Chondrocyte (in vitro differentiated cells): ENCODE measurements around the gene AKAP13. TPM values are rescaled to one million over a fixed set of nuclear protein-coding genes. Genes with fewer than 3 reads are reported as not detected.

Experiments
- DNase-seq: peaks from one replicate; pipeline ENCODE4 v3.0.0; 2021; ENCODE audit warnings: mixed read lengths, low spot score
- H3K27ac Mint-ChIP-seq: one replicate; pipeline ENCODE4 v1.8.0; 2021; ENCODE audit warnings: mild to moderate bottlenecking, moderate library complexity, mixed read lengths; ENCODE audit not compliant: unreplicated experiment
- H3K27me3 Mint-ChIP-seq: 2 replicates; pipeline ENCODE4 v1.8.0; 2021; ENCODE audit warnings: low read depth, mixed read lengths
- H3K36me3 Mint-ChIP-seq: 2 replicates; pipeline ENCODE4 v1.8.0; 2021; ENCODE audit warnings: low read depth, mixed read lengths
- H3K4me1 Mint-ChIP-seq: 2 replicates; pipeline ENCODE4 v1.8.0; 2021; ENCODE audit warnings: low read depth, mild to moderate bottlenecking, mixed read lengths
- H3K4me3 Mint-ChIP-seq: one replicate; pipeline ENCODE4 v1.8.0; 2021; ENCODE audit warnings: mild to moderate bottlenecking, moderate library complexity, mixed read lengths; ENCODE audit not compliant: unreplicated experiment
- H3K9me3 Mint-ChIP-seq: 2 replicates; pipeline ENCODE4 v1.8.0; 2021; ENCODE audit warnings: low read depth, mixed read lengths
- total RNA-seq: library from RNA; stranded (reverse); gene quantifications from 3 replicates; pipeline ENCODE4 v1.2.1, GENCODE V29; 2021
- TF ChIP-seq, protein P1 (sequence below): fragments of 200-600 bp; sonication (generic); IDR thresholded peaks from 2 replicates; pipeline ENCODE4 v1.5.0; 2021; ENCODE audit warnings: antibody characterized with exemption, mild to moderate bottlenecking, moderate library complexity

The AKAP13 gene
- total RNA-seq, 1 donor from 2014 or later, result 80.6 TPM

DNA sequence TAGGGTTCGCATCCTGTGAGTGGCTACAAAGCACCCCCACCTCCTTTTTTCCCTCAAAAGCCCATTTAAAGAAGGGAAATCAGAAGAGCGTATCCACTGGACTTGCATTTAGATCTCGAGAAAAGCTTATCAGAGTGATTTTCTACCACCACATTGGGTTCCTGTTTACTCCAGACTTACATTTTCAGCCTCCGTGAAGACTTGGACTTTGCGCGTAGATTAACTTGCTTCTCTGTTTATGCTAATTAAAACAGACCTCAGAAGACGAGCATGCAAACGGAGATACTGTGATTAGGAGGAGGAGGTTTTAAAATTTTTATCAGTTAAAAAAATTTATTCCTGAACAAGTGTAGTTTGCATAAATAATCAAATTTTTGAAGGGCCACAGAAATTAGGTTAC lies 115.7 kb downstream of the AKAP13 start:
- Mint-ChIP-seq H3K36me3 (no peaks in the 10 kb centered on the region), H3K9me3 (no peaks in the 10 kb centered on the region), H3K4me1 (peaks cover 31% of the 10 kb centered on the region), H3K4me3 (no peak overlapping the region), H3K27me3 (no peaks in the 10 kb centered on the region), H3K27ac (no peak overlapping the region)
- TF ChIP-seq, protein P1, sequence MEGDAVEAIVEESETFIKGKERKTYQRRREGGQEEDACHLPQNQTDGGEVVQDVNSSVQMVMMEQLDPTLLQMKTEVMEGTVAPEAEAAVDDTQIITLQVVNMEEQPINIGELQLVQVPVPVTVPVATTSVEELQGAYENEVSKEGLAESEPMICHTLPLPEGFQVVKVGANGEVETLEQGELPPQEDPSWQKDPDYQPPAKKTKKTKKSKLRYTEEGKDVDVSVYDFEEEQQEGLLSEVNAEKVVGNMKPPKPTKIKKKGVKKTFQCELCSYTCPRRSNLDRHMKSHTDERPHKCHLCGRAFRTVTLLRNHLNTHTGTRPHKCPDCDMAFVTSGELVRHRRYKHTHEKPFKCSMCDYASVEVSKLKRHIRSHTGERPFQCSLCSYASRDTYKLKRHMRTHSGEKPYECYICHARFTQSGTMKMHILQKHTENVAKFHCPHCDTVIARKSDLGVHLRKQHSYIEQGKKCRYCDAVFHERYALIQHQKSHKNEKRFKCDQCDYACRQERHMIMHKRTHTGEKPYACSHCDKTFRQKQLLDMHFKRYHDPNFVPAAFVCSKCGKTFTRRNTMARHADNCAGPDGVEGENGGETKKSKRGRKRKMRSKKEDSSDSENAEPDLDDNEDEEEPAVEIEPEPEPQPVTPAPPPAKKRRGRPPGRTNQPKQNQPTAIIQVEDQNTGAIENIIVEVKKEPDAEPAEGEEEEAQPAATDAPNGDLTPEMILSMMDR, result no peak
- no peak for DNase-seq

DNA sequence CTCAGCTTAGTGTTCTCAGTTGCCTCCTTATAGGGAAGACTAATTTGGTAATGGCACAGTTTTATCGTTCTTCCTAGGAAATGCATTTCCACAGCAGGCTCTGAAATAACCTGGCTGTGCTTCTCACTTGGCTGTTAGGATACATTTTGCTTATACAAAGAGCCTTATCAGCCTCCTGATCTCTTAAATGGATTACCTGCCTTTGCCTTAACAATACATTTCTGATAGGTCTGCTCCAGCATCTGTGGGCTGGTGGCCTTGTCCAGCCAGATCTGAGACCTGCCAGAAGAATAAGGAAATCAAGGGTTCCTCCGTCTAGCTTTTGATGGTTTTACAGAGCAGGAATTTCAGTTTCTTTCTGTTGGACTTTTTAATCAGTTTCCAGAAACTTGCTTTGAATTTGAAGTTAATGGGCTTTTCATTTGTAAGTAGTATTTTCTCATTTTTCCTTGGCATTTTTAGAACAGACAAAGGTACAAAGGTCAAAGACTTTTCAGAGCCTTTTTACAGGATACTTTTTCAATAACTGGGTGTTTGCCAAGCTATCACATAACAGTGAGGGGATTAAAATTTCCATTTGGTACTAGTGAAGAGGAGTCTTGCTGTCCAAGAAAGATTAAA lies 116.3 kb downstream of the AKAP13 start:
- no peaks in the 10 kb centered on the region for H3K9me3 Mint-ChIP-seq
- H3K4me1 Mint-ChIP-seq, result peaks cover 32% of the 10 kb centered on the region
- no peak overlapping the region for H3K27ac Mint-ChIP-seq
- H3K36me3 Mint-ChIP-seq, result no peaks in the 10 kb centered on the region
- TF ChIP-seq, protein P1, result no peak
- no peak overlapping the region for H3K4me3 Mint-ChIP-seq
- no peak for DNase-seq
- no peaks in the 10 kb centered on the region for H3K27me3 Mint-ChIP-seq

DNA sequence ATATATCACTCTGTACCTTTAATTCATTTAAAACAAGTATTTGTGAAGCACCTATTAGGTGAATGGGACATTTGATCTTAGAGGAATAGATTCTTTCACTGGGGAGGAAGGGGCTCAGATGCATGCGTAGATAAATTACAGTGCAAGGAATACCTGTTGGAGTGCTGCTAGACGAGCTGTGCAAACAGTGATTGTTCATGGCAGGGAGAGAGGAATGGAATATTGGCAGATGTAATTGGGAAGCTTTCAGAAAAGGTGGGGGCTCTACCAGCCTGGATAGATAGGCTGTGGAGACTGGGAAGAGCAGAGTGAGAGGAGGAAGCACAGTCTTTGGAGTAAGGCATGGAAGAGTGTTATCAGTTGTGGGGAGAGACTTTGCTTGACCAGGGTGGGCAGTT lies 116.8 kb downstream of the AKAP13 start:
- H3K4me1 Mint-ChIP-seq, result peaks cover 32% of the 10 kb centered on the region
- TF ChIP-seq, protein P1, result no peak
- no peaks in the 10 kb centered on the region for H3K36me3 Mint-ChIP-seq
- no peak overlapping the region for H3K27ac Mint-ChIP-seq
- no peaks in the 10 kb centered on the region for H3K9me3 Mint-ChIP-seq
- H3K4me3 Mint-ChIP-seq, result no peak overlapping the region
- DNase-seq, result no peak
- no peaks in the 10 kb centered on the region for H3K27me3 Mint-ChIP-seq

DNA sequence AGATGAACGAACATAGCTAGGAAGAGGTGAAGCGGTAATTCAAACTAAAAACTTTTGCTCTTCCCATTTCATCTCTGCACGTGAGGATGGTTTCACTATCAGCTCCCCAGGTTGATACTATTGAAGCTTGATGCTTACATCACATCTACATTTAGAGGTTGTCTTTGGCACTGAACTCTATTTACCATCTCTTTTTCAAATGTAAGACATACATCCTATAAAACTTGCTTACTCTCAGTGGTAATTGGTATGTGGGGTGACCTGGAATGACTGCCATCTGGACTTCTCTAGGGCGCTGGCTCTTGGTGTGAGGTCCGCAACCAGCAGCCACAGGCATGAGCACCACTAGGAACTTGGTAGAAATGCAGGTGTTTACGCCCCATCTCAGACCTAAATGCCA lies 118.1 kb downstream of the AKAP13 start:
- H3K27ac Mint-ChIP-seq, result no peak overlapping the region
- TF ChIP-seq, protein P1, result no peak
- no peaks in the 10 kb centered on the region for H3K36me3 Mint-ChIP-seq
- H3K4me1 Mint-ChIP-seq, result peaks cover 32% of the 10 kb centered on the region
- H3K4me3 Mint-ChIP-seq, result no peak overlapping the region
- no peak for DNase-seq
- no peaks in the 10 kb centered on the region for H3K27me3 Mint-ChIP-seq
- H3K9me3 Mint-ChIP-seq, result no peaks in the 10 kb centered on the region

DNA sequence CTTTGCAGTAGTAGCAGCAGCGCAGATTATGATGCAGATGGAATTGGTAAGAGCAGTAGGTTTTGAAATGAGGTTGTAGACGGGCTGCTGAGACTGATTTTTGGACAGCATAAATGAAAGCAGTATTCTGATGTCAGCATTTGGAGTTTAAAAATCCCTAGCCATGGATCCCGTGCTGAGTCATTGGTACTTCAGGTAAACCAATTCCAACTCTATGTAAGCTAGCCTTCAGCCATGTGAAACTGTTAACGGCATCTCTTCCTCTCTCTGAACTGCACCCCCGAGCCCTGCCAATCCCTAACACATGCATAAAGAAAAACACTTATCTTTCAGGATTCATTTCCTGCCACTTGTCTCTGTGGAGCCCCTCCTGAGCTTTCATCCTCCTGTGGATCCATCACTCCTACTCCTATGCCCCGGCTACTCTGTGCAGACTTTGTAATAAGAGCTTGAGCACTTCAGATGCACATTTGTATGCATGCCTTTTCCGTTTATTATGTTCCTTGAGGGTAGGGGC lies 119.0 kb downstream of the AKAP13 start:
- Mint-ChIP-seq H3K4me3 (no peak overlapping the region), H3K27me3 (no peaks in the 10 kb centered on the region), H3K36me3 (no peaks in the 10 kb centered on the region), H3K9me3 (no peaks in the 10 kb centered on the region), H3K4me1 (peaks cover 26% of the 10 kb centered on the region), H3K27ac (no peak overlapping the region)
- TF ChIP-seq, protein P1, result no peak
- no peak for DNase-seq
